Astrocyte of the spinal cord (primary cell): ENCODE data around the gene ADAMTS2.

Experiments
- DNase-seq: peaks from one replicate; pipeline ENCODE4 v3.0.0; 2011; ENCODE audit warnings: low read depth, low spot score
- H3K4me3 ChIP-seq: 2 replicates; pipeline ENCODE4 v1.5.1; 2011; ENCODE audit warnings: low read depth, mild to moderate bottlenecking, low read length, moderate library complexity
- in situ Hi-C: cut with HindIII; loops from 2 replicates; pipeline ENCODE4 v1.10.0; 2017; ENCODE audit warnings: low sequenced_read_pairs
- TF ChIP-seq, protein P1 (sequence below): IDR thresholded peaks from 2 replicates; pipeline ENCODE4 v1.5.1; 2012; ENCODE audit warnings: low read depth, mild to moderate bottlenecking, low read length, inconsistent platforms

The ADAMTS2 gene

DNA sequence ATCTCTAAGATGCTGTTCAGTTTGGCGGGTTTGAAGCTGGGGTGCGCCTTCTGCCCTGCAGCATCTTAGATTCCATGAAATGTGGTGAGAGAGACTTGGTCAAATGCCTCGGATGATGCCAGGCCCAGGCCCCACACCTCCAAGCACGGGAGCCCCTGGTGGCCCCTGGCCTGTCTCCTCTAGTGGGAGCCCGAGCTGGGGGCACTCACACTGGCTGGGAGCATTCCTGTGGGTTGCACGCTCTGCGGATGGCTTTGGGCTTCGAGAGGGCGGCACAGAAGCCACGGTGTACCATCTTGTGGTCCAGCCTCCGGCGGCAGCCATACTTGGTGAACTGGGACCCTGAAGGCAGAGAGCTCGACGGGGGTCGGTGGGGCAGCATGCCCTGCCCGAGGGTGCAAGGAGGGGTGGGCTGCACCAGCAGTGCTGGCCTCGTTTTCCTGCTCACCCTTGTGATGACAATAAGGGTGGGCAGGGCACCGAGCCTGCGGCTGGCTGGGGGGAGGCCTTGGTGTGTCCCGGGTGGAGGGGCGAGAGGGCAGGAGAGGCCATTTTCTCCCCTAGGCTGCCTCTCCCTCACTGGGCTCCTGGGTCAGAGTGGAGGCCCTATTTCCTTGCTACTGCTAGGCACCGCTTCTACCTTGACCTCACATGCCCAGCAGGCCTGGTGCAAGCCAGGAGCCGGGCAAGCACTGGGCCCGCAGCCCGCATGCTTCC, 219.3 kb downstream of the ADAMTS2 start:
- TF ChIP-seq, protein P1, sequence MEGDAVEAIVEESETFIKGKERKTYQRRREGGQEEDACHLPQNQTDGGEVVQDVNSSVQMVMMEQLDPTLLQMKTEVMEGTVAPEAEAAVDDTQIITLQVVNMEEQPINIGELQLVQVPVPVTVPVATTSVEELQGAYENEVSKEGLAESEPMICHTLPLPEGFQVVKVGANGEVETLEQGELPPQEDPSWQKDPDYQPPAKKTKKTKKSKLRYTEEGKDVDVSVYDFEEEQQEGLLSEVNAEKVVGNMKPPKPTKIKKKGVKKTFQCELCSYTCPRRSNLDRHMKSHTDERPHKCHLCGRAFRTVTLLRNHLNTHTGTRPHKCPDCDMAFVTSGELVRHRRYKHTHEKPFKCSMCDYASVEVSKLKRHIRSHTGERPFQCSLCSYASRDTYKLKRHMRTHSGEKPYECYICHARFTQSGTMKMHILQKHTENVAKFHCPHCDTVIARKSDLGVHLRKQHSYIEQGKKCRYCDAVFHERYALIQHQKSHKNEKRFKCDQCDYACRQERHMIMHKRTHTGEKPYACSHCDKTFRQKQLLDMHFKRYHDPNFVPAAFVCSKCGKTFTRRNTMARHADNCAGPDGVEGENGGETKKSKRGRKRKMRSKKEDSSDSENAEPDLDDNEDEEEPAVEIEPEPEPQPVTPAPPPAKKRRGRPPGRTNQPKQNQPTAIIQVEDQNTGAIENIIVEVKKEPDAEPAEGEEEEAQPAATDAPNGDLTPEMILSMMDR, result no peak
- DNase-seq, result no peak
- H3K4me3 ChIP-seq, result no peak overlapping the region
- in situ Hi-C loops, result no loop called here

DNA sequence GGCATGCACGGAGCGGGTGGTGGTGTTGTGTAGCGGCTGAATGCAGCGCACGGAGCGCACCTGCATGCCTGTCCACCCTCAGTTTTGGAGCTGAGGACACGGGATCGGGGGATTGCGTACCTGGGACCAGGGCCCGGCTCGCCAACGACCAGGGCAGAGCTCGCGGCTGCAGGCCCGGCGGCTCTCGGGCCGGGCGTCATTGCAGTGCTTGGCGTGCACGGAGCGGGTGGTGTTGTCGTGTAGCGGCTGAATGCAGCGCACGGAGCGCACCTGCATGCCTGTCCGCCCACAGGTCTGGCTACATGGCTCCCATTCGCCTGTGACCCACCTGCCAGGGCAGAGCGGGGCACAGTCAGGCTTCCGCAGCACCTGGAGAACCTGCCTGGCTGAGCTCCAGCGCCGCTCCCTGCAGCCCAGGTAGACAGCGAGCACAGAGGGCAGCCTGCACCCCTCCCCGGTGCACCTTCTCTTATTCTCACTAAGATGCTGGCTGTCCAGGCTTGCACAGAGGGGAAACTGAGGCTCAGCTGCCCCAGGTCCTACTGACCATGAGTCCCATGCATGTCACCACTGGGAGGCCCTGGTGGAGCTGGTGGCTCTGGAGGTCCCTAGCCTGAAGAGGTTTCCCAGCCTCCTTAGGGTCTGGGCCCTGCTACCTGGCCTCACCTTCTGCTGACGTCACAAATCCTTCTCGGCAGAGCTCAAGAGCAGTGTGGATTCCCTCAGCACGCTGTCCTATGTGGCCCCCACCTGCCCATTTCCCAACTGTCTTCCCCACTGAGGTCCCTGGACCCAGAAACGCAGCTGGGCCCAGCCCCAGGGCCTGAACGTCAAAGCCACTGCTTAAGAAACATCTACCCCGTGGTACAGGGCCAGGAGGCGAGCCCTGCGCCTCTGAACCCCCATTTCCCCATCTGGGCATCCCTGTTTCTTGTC, 220.1 kb downstream of the ADAMTS2 start:
- in situ Hi-C loops, result no loop called here
- no peak overlapping the region for H3K4me3 ChIP-seq
- no peak for DNase-seq
- TF ChIP-seq, protein P1, result no peak

DNA sequence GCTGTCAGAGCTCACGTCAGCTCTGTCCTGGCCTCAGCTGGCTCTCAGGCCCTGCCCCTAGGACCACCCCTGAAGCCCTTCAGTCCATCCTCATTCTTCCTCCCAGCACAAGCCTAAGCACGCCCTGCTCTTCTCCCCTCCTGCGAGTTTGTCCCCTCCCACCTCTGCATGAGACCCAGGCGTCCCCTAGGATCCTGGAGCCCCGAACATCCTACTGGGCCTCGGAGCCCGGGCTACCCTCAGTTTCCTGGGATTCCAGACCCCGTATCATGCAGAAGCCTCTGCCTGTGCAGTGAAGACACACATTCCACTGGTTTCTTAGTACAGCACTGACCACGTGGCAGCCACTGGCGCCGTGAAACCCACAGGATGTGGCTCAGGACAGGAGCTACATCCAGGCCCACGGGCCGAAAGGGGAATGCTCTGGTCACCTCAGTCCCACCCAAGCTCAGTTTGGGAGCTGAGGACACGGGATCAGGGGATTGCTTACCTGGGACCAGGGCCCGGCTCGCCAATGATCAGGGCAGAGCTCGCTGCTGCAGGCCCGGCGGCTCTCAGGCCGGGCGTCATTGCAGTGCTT, 220.9 kb downstream of the ADAMTS2 start:
- in situ Hi-C loops, result no loop called here
- TF ChIP-seq, protein P1, result no peak
- H3K4me3 ChIP-seq, result no peak overlapping the region
- no peak for DNase-seq

DNA sequence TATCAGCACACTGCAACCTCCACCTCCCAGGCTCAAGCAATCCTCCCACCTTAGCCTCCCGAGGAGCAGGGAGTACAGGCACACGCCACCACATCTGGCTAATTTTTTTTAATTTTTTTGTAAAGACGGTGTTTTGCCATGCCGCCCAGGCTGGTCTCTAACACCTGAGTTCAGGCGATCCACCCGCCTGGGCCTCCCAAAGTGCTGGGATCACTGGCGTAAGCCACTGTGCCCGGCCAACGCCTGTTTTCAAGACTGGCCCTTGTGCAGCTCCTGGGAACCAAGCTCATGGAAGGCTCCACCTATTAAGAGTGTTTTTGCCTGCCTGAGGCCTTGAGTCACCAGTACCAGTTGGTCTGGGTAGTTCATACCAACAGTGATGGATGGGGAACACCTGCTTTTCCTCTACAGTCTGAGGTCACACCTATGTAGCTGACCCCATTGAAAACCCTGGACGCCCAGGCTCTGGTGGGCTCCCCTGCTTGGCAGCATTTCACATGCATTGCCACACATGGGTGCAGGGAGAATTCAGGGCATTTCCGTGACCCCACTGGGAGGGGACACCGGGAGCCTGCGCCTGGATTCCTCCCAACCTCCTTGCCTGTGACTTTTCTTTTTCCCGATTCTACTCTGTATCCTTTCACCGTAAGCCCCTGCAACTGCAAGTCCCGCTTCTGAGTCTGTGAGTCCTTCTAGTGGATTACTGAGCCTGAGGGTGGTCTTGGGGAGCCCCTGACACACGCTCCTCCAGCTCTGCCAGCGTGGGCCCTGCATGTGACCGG, 221.6 kb downstream of the ADAMTS2 start:
- TF ChIP-seq, protein P1, result no peak
- H3K4me3 ChIP-seq, result no peak overlapping the region
- no peak for DNase-seq
- in situ Hi-C loops, result no loop called here

DNA sequence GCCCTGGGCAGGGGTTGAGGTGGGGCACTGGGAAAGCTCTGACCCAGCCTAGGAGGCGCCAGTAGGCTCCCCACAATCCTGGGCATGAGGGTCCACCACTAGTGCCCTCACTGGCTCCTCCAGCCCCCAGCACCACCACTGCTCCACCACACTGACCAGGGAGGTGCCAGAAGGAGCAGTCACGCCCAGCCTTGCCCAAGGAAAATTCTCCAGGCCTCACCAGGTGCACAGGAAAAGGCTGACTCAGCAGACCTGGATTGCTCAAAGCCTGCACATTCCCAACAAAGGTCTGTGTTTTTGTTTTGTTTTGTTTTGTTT, 222.2 kb downstream of the ADAMTS2 start:
- H3K4me3 ChIP-seq, result no peak overlapping the region
- TF ChIP-seq, protein P1, result no peak
- no peak for DNase-seq
- in situ Hi-C loops, result no loop called here

DNA sequence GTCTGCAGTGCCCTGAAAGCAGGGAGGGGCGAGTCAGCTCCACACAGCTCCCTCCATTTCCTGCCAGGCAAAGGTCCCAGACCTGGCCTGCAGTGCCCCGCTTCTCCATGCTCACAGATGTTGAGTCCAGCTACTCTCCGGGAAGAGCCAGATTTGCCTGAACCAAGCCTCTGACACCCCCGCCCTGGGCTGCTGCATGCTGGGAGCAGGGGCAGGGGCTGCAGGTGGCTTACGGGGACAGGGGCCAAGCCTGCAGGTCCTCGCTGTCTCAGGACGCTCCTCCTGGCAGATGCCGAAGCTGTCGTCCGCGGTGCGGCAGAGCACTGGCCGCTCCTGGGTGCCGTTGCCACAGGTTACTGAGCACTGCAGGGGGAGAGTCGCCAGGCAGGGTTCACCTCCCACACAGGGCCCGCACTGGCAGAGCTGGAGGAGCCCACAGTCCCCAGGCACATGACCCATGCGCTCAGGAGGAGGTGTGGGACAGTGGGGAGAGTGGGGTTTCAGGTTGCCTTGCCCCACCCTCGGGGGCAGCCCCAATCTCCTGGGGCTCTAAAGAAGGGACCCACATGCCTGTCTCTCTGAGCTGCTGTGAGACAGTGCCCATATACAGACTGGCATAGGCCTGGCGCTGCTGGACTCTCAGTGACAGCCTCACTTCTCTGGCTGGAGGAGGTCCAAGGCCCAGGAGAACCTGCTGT, 222.7 kb downstream of the ADAMTS2 start:
- no peak overlapping the region for H3K4me3 ChIP-seq
- no peak for DNase-seq
- TF ChIP-seq, protein P1, result no peak
- in situ Hi-C loops, result no loop called here
